H1 (cell line): ENCODE measurements around the gene TNS3. TPM values are rescaled to one million over a fixed set of nuclear protein-coding genes. Genes with fewer than 3 reads are reported as not detected.

Experiments
- CTCF ChIA-PET: fragments of 300-600 bp; sonication (Branson Sonifier 250); formaldehyde crosslinking; loops from one replicate; lab custom pipeline; 2021; ENCODE audit not compliant: partially characterized antibody; lab: Charles Lee
- POLR2A ChIA-PET: fragments of 300-600 bp; sonication (Branson Sonifier 250); formaldehyde crosslinking; loops from one replicate; lab custom pipeline; 2021; ENCODE audit warnings: inconsistent platforms; ENCODE audit not compliant: partially characterized antibody; lab: Charles Lee
- DNase-seq, 2 experiments: peaks; one replicate each; pipeline versions ENCODE4 v3.0.0 to v3.0.0-alpha.2; 2010 to 2022; ENCODE audit warnings: low spot score in 2 of 2, low read depth in 1 of 2, mixed read lengths in 1 of 2
- FAIRE-seq: peaks from 2 replicates; lab custom pipeline; 2011; peaks lifted over from hg19 to GRCh38; lab: Jason Lieb, UNC
- H2AFZ ChIP-seq: 2 replicates; pipeline ENCODE4 v1.8.1; 2012; ENCODE audit warnings: low read length, inconsistent platforms
- H2AK5ac ChIP-seq: 2 replicates; pipeline ENCODE4 v1.6.1; 2013; ENCODE audit warnings: low read depth, low read length
- H2BK120ac ChIP-seq: replicated peaks from 2 replicates; pipeline ENCODE3; 2013; ENCODE audit warnings: low read depth, low read length, inconsistent platforms
- H2BK12ac ChIP-seq: 2 replicates; pipeline ENCODE4 v1.6.1; 2013; ENCODE audit warnings: low read depth, low read length
- H2BK15ac ChIP-seq: 2 replicates; pipeline ENCODE4 v1.6.1; 2013; ENCODE audit warnings: low read length
- H2BK20ac ChIP-seq: 2 replicates; pipeline ENCODE4 v1.6.1; 2013; ENCODE audit warnings: low read length
- H2BK5ac ChIP-seq: 2 replicates; pipeline ENCODE4 v1.6.1; 2013; ENCODE audit warnings: low read depth, low read length
- H3K14ac ChIP-seq: 2 replicates; pipeline ENCODE4 v1.6.1; 2013; ENCODE audit warnings: inconsistent platforms; ENCODE audit not compliant: insufficient read length
- H3K18ac ChIP-seq: 2 replicates; pipeline ENCODE4 v1.6.1; 2013; ENCODE audit warnings: low read length; ENCODE audit errors: extremely low read depth
- H3K23ac ChIP-seq: 2 replicates; pipeline ENCODE4 v1.6.1; 2013; ENCODE audit warnings: inconsistent platforms; ENCODE audit not compliant: insufficient read length
- H3K23me2 ChIP-seq: 2 replicates; pipeline ENCODE4 v1.6.1; 2013; ENCODE audit warnings: low read depth, low read length
- H3K27ac ChIP-seq: 2 replicates; pipeline ENCODE4 v1.6.1; 2011; ENCODE audit warnings: low read depth, low read length, inconsistent platforms
- H3K27me3 ChIP-seq, 4 experiments: replicated peaks in 1 of 4; 1 replicate in 1 of 4; 2 replicates in 3 of 4; pipeline versions ENCODE4 v1.6.1 to v1.8.1; 2011 to 2013; ENCODE audit warnings: low read length in 3 of 4, mild to moderate bottlenecking in 3 of 4, inconsistent platforms in 2 of 4, mixed read lengths in 2 of 4, moderate library complexity in 1 of 4; ENCODE audit not compliant: control insufficient read depth in 3 of 4, insufficient read depth in 3 of 4; ENCODE audit errors: extremely low read depth in 1 of 4
- H3K36me3 ChIP-seq, 4 experiments: 2 replicates each; pipeline versions ENCODE4 v1.6.1 to v1.8.1; 2011 to 2013; ENCODE audit warnings: mild to moderate bottlenecking in 4 of 4, low read length in 3 of 4, moderate library complexity in 2 of 4, control low read depth in 1 of 4, inconsistent platforms in 1 of 4; ENCODE audit not compliant: insufficient read depth in 4 of 4, control insufficient read depth in 2 of 4
- H3K4ac ChIP-seq: replicated peaks from 2 replicates; pipeline ENCODE3; 2013; ENCODE audit warnings: low read length, low read depth, mixed read lengths, inconsistent platforms; ENCODE audit not compliant: insufficient read length
- H3K4me1 ChIP-seq, 4 experiments: replicated peaks in 1 of 4; 1 replicate in 1 of 4; 2 replicates in 3 of 4; pipeline versions ENCODE4 v1.6.1 to v1.8.1; 2011 to 2013; ENCODE audit warnings: low read length in 3 of 4, inconsistent platforms in 2 of 4, mixed read lengths in 1 of 4; ENCODE audit not compliant: insufficient read depth in 4 of 4, control insufficient read depth in 3 of 4
- H3K4me2 ChIP-seq, 2 experiments: 2 replicates each; pipeline versions ENCODE4 v1.6.1 to v1.8.1; 2011 to 2013; ENCODE audit warnings: low read depth in 2 of 2, low read length in 2 of 2, control low read depth in 1 of 2, inconsistent platforms in 1 of 2, mild to moderate bottlenecking in 1 of 2; ENCODE audit not compliant: insufficient read depth in 1 of 2
- H3K4me3 ChIP-seq, 4 experiments: fragments of 200-600, 300-600 bp in 1 of 4; sonication (generic), shearing (Covaris generic), sonication (Bioruptor Twin) in 1 of 4; 2 replicates each; pipeline versions ENCODE4 v1.5.1 to v1.8.1; 2011 to 2016; ENCODE audit warnings: low read length in 4 of 4, low read depth in 3 of 4, control low read depth in 2 of 4, inconsistent platforms in 2 of 4, mild to moderate bottlenecking in 2 of 4, mixed read lengths in 1 of 4, moderate library complexity in 1 of 4; ENCODE audit not compliant: insufficient read depth in 2 of 4; ENCODE audit errors: extremely low read depth in 1 of 4
- H3K56ac ChIP-seq: replicated peaks from 2 replicates; pipeline ENCODE3; 2013; ENCODE audit warnings: low read depth, mild to moderate bottlenecking, mixed read lengths, low read length, inconsistent platforms; ENCODE audit not compliant: insufficient read length
- H3K79me1 ChIP-seq: 2 replicates; pipeline ENCODE4 v1.6.1; 2013; ENCODE audit warnings: low read depth, low read length, control low read depth
- H3K79me2 ChIP-seq, 2 experiments: 2 replicates each; pipeline versions ENCODE4 v1.6.1 to v1.8.1; 2012 to 2013; ENCODE audit warnings: low read length in 2 of 2, mild to moderate bottlenecking in 2 of 2, inconsistent platforms in 1 of 2; ENCODE audit not compliant: insufficient read depth in 2 of 2, control insufficient read depth in 1 of 2
- H3K9ac ChIP-seq, 4 experiments: replicated peaks in 1 of 4; 1 replicate in 1 of 4; 2 replicates in 3 of 4; pipeline versions ENCODE4 v1.6.1 to v1.8.1; 2011 to 2013; ENCODE audit warnings: low read depth in 3 of 4, low read length in 3 of 4, control low read depth in 2 of 4, mild to moderate bottlenecking in 2 of 4, moderate library complexity in 2 of 4, inconsistent platforms in 1 of 4; ENCODE audit errors: extremely low read depth in 1 of 4
- H3K9me3 ChIP-seq, 2 experiments: 2 replicates each; pipeline versions ENCODE4 v1.6.1 to v1.8.1; 2012 to 2013; ENCODE audit warnings: mild to moderate bottlenecking in 2 of 2, moderate library complexity in 2 of 2, control low read depth in 1 of 2, inconsistent platforms in 1 of 2, low read depth in 1 of 2, low read length in 1 of 2, mixed read lengths in 1 of 2; ENCODE audit not compliant: insufficient read depth in 2 of 2
- H4K20me1 ChIP-seq, 2 experiments: replicated peaks in 1 of 2; 2 replicates each; pipeline versions ENCODE3 to v1.8.1; 2011 to 2013; ENCODE audit warnings: inconsistent platforms in 2 of 2, low read length in 2 of 2, mild to moderate bottlenecking in 1 of 2; ENCODE audit not compliant: insufficient read depth in 2 of 2, control insufficient read depth in 1 of 2
- H4K5ac ChIP-seq: 2 replicates; pipeline ENCODE4 v1.6.1; 2013; ENCODE audit warnings: low read length, low read depth, mixed read lengths, inconsistent platforms; ENCODE audit not compliant: insufficient read length
- H4K8ac ChIP-seq: 2 replicates; pipeline ENCODE4 v1.8.0; 2013; ENCODE audit warnings: mild to moderate bottlenecking, moderate library complexity, low read length, inconsistent platforms; ENCODE audit not compliant: insufficient read depth; ENCODE audit errors: extremely low read depth
- H4K91ac ChIP-seq: replicated peaks from 2 replicates; pipeline ENCODE3; 2013; ENCODE audit warnings: low read length, mixed read lengths, inconsistent platforms; ENCODE audit not compliant: insufficient read length
- ATF2 ChIP-seq: IDR thresholded peaks from 2 replicates; pipeline ENCODE4 v1.6.1; 2012; ENCODE audit warnings: low read length, inconsistent platforms
- GABPA ChIP-seq: IDR thresholded peaks from 2 replicates; pipeline ENCODE4 v1.6.1; 2011; ENCODE audit warnings: mild to moderate bottlenecking, low read length, moderate library complexity, borderline replicate concordance; ENCODE audit not compliant: insufficient read depth
- KDM5A ChIP-seq: fragments of 200-600 bp; IDR thresholded peaks from 2 replicates; pipeline ENCODE4 v1.7.1; 2012; ENCODE audit warnings: mild to moderate bottlenecking, low read length, inconsistent platforms, mixed read lengths
- POLR2A ChIP-seq, 2 experiments: IDR thresholded peaks; 1 replicate in 1 of 2; 2 replicates in 1 of 2; pipeline ENCODE4 v1.6.1; 2011; ENCODE audit warnings: low read depth in 2 of 2, low read length in 2 of 2, mild to moderate bottlenecking in 2 of 2; ENCODE audit errors: control extremely low read depth in 1 of 2
- POU5F1 ChIP-seq: IDR thresholded peaks from 2 replicates; pipeline ENCODE4 v1.6.1; 2011; ENCODE audit warnings: low read depth, mild to moderate bottlenecking, low read length, moderate library complexity
- RFX5 ChIP-seq: IDR thresholded peaks from 2 replicates; pipeline ENCODE4 v1.6.1; 2011; ENCODE audit warnings: low read depth, low read length, improper control_type of control experiment, borderline replicate concordance
- SAP30 ChIP-seq: fragments of 300-600 bp; sonication (generic); IDR thresholded peaks from 2 replicates; pipeline ENCODE4 v1.7.1; 2012; ENCODE audit warnings: low read length, moderate library complexity, mild to moderate bottlenecking, inconsistent platforms; ENCODE audit not compliant: insufficient read depth, insufficient replicate concordance
- TCF12 ChIP-seq: IDR thresholded peaks from 2 replicates; pipeline ENCODE4 v1.6.1; 2011; ENCODE audit warnings: low read depth, mild to moderate bottlenecking, low read length
- WGBS, 2 experiments: shearing (Covaris generic) in 1 of 2; methylation state at CpG; one replicate each; pipeline versions ENCODE4 v1.1.6 to v1.1.7; 2013 to 2015; ENCODE audit warnings: low lambda C conversion rate in 2 of 2, mixed read lengths in 2 of 2, inconsistent platforms in 1 of 2, low coverage in 1 of 2, missing lambda C conversion rate in 1 of 2; ENCODE audit not compliant: insufficient replicate concordance in 2 of 2, insufficient coverage in 1 of 2, insufficient read length in 1 of 2; ENCODE audit errors: extremely low coverage in 1 of 2, missing lambda C conversion rate in 1 of 2; 5-methylcytosine and 5-hydroxymethylcytosine counted together
- polyA plus RNA-seq, 7 experiments: library from polyadenylated mRNA; depleted of rRNA in 3 of 7; stranded (reverse) in 5 of 7; unstranded in 2 of 7; fragments of >200 nt in 5 of 7; fragments of 200-250 nt in 2 of 7; gene quantifications; 1 replicate in 5 of 7; 2 replicates in 1 of 7; 4 replicates in 1 of 7; pipeline versions ENCODE4 v1.2.1 to v1.2.3, GENCODE V29; 2011 to 2013; ENCODE audit warnings: missing spikeins in 2 of 7, mixed read lengths in 2 of 7
- total RNA-seq: library from RNA; stranded (reverse); fragmentation: NEBNext Ultra II Directional; extraction: Animal tissue kit (Norgen Biotek cat#: 25700); gene quantifications from 2 replicates; pipeline ENCODE4 v1.2.1, GENCODE V29; 2021

The TNS3 gene
- total and polyA plus RNA-seq, 2 of the 8 experiments (the other 6 are each of a cell fraction or from before 2014, with no cell fraction given): 11.9 to 24.2 TPM

DNA sequence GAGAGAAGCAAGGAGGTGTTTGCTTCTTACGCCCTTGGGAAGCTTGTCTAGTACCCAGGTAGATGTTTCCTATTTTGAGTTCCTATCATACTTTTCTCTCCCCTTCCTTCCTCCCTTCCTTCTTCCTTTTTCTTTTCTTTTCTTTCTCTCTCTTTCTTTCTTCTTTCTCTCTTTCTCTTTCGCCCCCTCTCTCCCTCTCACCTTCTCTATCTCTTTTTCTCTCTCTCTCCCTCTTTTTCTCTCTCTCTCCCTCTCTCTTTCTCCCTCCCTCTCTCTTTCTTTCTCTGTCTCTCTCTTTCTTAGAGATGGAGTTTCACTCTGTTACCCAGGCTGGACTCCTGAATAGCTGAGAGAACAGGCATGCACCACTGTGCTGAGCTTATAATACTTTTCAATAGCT, 322.2 kb downstream of the TNS3 start:
- no peaks in the 10 kb centered on the region for H3K36me3 ChIP-seq
- H3K23me2 ChIP-seq: peaks cover 4% of the 10 kb centered on the region; the same call in 1 of the 2 replicates
- ChIA-PET CTCF (interaction anchor here (1.2 kb wide), 1 partner anchor 14 kb away, joined by 4 read pairs; no protein-coding TSS in a partner anchor), POLR2A (no interaction called here)
- H4K8ac ChIP-seq: no peak overlapping the region
- H3K4ac ChIP-seq: no peak overlapping the region
- TF ChIP-seq SAP30 (no peak), GABPA (no peak), POU5F1 (no peak), KDM5A (no peak), POLR2A (IDR thresholded peaks at IDR 0.05; ENCODE audit: control extremely low read depth in 1 of 2, low read depth in 2 of 2, low read length in 2 of 2) (no peak), TCF12 (no peak), RFX5 (no peak), ATF2 (no peak)
- no peak overlapping the region for H2AK5ac ChIP-seq
- no peaks in the 10 kb centered on the region for H3K9me3 ChIP-seq
- H3K4me1 ChIP-seq: no peaks in the 10 kb centered on the region; a peak in 1 of 7 replicates
- H3K27ac ChIP-seq: no peak overlapping the region
- H2BK15ac ChIP-seq: no peak overlapping the region
- H2BK20ac ChIP-seq: no peak overlapping the region
- H3K4me3 ChIP-seq: no peak overlapping the region
- no peak overlapping the region for H4K91ac ChIP-seq
- 68 to 77% methylated on average over 1 to 2 of the region's 2 CpGs for WGBS, 2 experiments
- H3K23ac ChIP-seq: no peak overlapping the region
- FAIRE-seq (no peak), DNase-seq (no peak)
- H3K9ac ChIP-seq: no peak overlapping the region
- no peak overlapping the region for H3K14ac ChIP-seq
- no peaks in the 10 kb centered on the region for H3K79me1 ChIP-seq
- H4K5ac ChIP-seq: no peak overlapping the region
- no peak overlapping the region for H2BK120ac ChIP-seq
- peaks cover 0 to 3% of the 10 kb centered on the region in 2 experiments for H4K20me1 ChIP-seq
- H3K4me2 ChIP-seq: no peak overlapping the region
- H3K56ac ChIP-seq: no peak overlapping the region
- no peak overlapping the region for H2AFZ ChIP-seq
- H3K27me3 ChIP-seq: peaks cover 0 to 6% (median 4%) of the 10 kb centered on the region in 4 experiments; a peak in 5 of 7 replicates
- no peak overlapping the region for H3K18ac ChIP-seq
- no peak overlapping the region for H2BK5ac ChIP-seq
- no peak overlapping the region for H2BK12ac ChIP-seq
- no peaks in the 10 kb centered on the region for H3K79me2 ChIP-seq
